GM23338 (cell line): ENCODE measurements around the gene KDR. TPM values are rescaled to one million over a fixed set of nuclear protein-coding genes. Genes with fewer than 3 reads are reported as not detected.

Experiments used
- ATAC-seq: fragments of 200-7000 bp; cut with Tn5 transposase; 3 replicates; pipeline ENCODE4 v1.9.1; 2020
- DNase-seq: peaks from one replicate; pipeline ENCODE4 v3.0.0-alpha.2; 2015; ENCODE audit warnings: low spot score
- H2AFZ ChIP-seq: fragments of 200-600 bp; sonication (generic); 2 replicates; pipeline ENCODE4 v1.8.0; 2016; ENCODE audit warnings: antibody characterized with exemption, mild to moderate bottlenecking, moderate library complexity
- H3F3A ChIP-seq: fragments of 200-600 bp; sonication (generic); replicated peaks from 2 replicates; pipeline ENCODE4 v1.8.0; 2017; ENCODE audit warnings: antibody characterized with exemption, mixed run types, low read depth
- H3K27ac ChIP-seq: fragments of 200-600 bp; sonication (generic); 2 replicates; pipeline ENCODE4 v1.6.1; 2016; ENCODE audit warnings: low read depth
- H3K27me3 ChIP-seq: fragments of 200-600 bp; sonication (generic); 2 replicates; pipeline ENCODE4 v1.8.0; 2016; ENCODE audit warnings: mild to moderate bottlenecking, mixed run types, moderate library complexity; ENCODE audit not compliant: insufficient read depth
- H3K36me3 ChIP-seq: fragments of 200-600 bp; sonication (generic); 2 replicates; pipeline ENCODE4 v1.8.0; 2016; ENCODE audit warnings: mild to moderate bottlenecking; ENCODE audit not compliant: insufficient read depth
- H3K4me1 ChIP-seq: fragments of 200-600 bp; sonication (generic); 2 replicates; pipeline ENCODE4 v1.8.0; 2016; ENCODE audit warnings: mild to moderate bottlenecking, moderate library complexity; ENCODE audit not compliant: insufficient read depth
- H3K4me2 ChIP-seq: fragments of 200-600 bp; sonication (generic); 2 replicates; pipeline ENCODE4 v1.7.1; 2017; ENCODE audit warnings: mixed run types
- H3K4me3 ChIP-seq: fragments of 200-600 bp; sonication (generic); 2 replicates; pipeline ENCODE4 v1.6.1; 2016; ENCODE audit warnings: mixed run types
- H3K79me2 ChIP-seq: fragments of 200-600 bp; sonication (generic); replicated peaks from 2 replicates; pipeline ENCODE4 v1.8.0; 2017; ENCODE audit warnings: mild to moderate bottlenecking; ENCODE audit not compliant: insufficient read depth
- H3K9me2 ChIP-seq: fragments of 200-600 bp; sonication (generic); 2 replicates; pipeline ENCODE4 v1.8.0; 2017; ENCODE audit not compliant: insufficient read depth
- H4K20me1 ChIP-seq: fragments of 200-600 bp; sonication (generic); replicated peaks from 2 replicates; pipeline ENCODE4 v1.8.0; 2017; ENCODE audit warnings: mild to moderate bottlenecking; ENCODE audit not compliant: insufficient read depth
- H3K27ac Mint-ChIP-seq: 2 replicates; pipeline ENCODE4 v1.8.0; 2020; ENCODE audit warnings: inconsistent platforms, mild to moderate bottlenecking, moderate library complexity, mixed read lengths
- H3K27me3 Mint-ChIP-seq: 3 replicates; pipeline ENCODE4 v1.8.0; 2022; ENCODE audit warnings: low read depth, mild to moderate bottlenecking, moderate library complexity, mixed read lengths, inconsistent platforms; ENCODE audit not compliant: insufficient read depth, poor library complexity
- H3K36me3 Mint-ChIP-seq: 3 replicates; pipeline ENCODE4 v1.8.0; 2021; ENCODE audit warnings: low read depth, mild to moderate bottlenecking, inconsistent platforms, moderate library complexity, mixed read lengths
- H3K4me1 Mint-ChIP-seq: 3 replicates; pipeline ENCODE4 v1.8.0; 2020; ENCODE audit warnings: mild to moderate bottlenecking, inconsistent platforms, mixed read lengths
- H3K4me3 Mint-ChIP-seq: 3 replicates; pipeline ENCODE4 v1.8.0; 2021; ENCODE audit warnings: moderate library complexity, mild to moderate bottlenecking, inconsistent platforms, mixed read lengths
- H3K9me3 Mint-ChIP-seq: 3 replicates; pipeline ENCODE4 v1.8.0; 2020; ENCODE audit warnings: moderate library complexity, mild to moderate bottlenecking, inconsistent platforms, mixed read lengths
- CREB1 ChIP-seq: fragments of 250-450 bp; sonication (Bioruptor Pico); IDR thresholded peaks from 2 replicates; pipeline ENCODE4 v1.5.0; 2020; ENCODE audit warnings: low read depth, mild to moderate bottlenecking, moderate library complexity
- ETS1 ChIP-seq: IDR thresholded peaks from 2 replicates; pipeline ENCODE4 v1.6.1; 2016; ENCODE audit warnings: antibody characterized with exemption
- EZH2 ChIP-seq: fragments of 200-600 bp; sonication (generic); IDR thresholded peaks from one replicate; pipeline ENCODE4 v1.8.0; 2017; ENCODE audit warnings: antibody characterized with exemption, mild to moderate bottlenecking, low read depth; ENCODE audit not compliant: unreplicated experiment
- EZH2phosphoT487 ChIP-seq: fragments of 200-600 bp; sonication (generic); IDR thresholded peaks from one replicate; pipeline ENCODE4 v1.8.1; 2018; ENCODE audit warnings: antibody characterized with exemption; ENCODE audit not compliant: unreplicated experiment
- JUNB ChIP-seq: IDR thresholded peaks from one replicate; pipeline ENCODE4 v1.6.1; 2016; ENCODE audit warnings: antibody characterized with exemption; ENCODE audit not compliant: unreplicated experiment
- POLR2AphosphoS5 ChIP-seq: IDR thresholded peaks from 2 replicates; pipeline ENCODE4 v1.6.1; 2016; ENCODE audit warnings: antibody characterized with exemption, low read depth
- ZNF114 ChIP-seq: fragments of 250-450 bp; sonication (Bioruptor Pico); IDR thresholded peaks from 2 replicates; pipeline ENCODE4 v1.5.0; 2020; ENCODE audit warnings: mild to moderate bottlenecking, moderate library complexity
- polyA plus RNA-seq: library from polyadenylated mRNA; unstranded; fragments of >200 nt; fragmentation: Nextera tagmentation; extraction: Ambion mirVana; gene quantifications from 2 replicates; pipeline ENCODE4 v1.2.1, GENCODE V29; 2016
- total RNA-seq: library from RNA; depleted of rRNA; stranded (reverse); fragments of >200 nt; shearing (Covaris generic); gene quantifications from 2 replicates; pipeline ENCODE4 v1.2.3, GENCODE V29; 2014
- TF ChIP-seq, protein P1 (sequence below): IDR thresholded peaks from one replicate; pipeline ENCODE4 v1.6.1; 2018; ENCODE audit warnings: antibody characterized with exemption; ENCODE audit not compliant: unreplicated experiment
- TF ChIP-seq, protein P2 (sequence below), 2 experiments: fragments of 200-600 bp in 1 of 2; sonication (generic) in 1 of 2; conservative IDR thresholded peaks; 2 replicates each; pipeline versions ENCODE4 v1.5.1 to v1.6.1; 2016 to 2017; ENCODE audit warnings: antibody characterized with exemption in 2 of 2, low read depth in 2 of 2, mild to moderate bottlenecking in 2 of 2, moderate library complexity in 1 of 2

KDR gene
- total and polyA plus RNA-seq, 2 experiments from 2014 or later = 27.9 to 109 TPM

DNA sequence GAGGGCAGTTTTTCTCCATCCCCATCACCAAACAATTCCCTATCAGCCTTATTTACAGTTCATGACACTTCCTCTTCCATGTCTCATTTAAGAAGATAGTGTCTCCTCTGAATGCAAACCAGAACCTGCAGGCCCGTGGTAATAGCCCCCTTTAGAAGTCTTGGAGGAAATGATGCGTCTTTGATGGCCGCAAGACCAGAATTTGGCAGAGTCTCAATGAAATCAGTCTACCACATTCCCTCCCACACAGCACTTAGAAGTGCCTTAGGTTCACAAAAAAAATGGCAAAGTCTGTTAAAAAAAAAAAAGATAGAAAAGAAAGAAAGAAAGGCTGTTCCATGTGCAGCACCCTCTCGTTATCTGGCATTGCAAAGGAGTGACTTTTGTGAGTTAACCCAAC lies 2.1 kb upstream of the KDR start (continued):
- TF ChIP-seq ETS1 = no peak
- no peak for TF ChIP-seq POLR2AphosphoS5
- TF ChIP-seq, protein P1, sequence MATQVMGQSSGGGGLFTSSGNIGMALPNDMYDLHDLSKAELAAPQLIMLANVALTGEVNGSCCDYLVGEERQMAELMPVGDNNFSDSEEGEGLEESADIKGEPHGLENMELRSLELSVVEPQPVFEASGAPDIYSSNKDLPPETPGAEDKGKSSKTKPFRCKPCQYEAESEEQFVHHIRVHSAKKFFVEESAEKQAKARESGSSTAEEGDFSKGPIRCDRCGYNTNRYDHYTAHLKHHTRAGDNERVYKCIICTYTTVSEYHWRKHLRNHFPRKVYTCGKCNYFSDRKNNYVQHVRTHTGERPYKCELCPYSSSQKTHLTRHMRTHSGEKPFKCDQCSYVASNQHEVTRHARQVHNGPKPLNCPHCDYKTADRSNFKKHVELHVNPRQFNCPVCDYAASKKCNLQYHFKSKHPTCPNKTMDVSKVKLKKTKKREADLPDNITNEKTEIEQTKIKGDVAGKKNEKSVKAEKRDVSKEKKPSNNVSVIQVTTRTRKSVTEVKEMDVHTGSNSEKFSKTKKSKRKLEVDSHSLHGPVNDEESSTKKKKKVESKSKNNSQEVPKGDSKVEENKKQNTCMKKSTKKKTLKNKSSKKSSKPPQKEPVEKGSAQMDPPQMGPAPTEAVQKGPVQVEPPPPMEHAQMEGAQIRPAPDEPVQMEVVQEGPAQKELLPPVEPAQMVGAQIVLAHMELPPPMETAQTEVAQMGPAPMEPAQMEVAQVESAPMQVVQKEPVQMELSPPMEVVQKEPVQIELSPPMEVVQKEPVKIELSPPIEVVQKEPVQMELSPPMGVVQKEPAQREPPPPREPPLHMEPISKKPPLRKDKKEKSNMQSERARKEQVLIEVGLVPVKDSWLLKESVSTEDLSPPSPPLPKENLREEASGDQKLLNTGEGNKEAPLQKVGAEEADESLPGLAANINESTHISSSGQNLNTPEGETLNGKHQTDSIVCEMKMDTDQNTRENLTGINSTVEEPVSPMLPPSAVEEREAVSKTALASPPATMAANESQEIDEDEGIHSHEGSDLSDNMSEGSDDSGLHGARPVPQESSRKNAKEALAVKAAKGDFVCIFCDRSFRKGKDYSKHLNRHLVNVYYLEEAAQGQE = no peak
- TF ChIP-seq ZNF114 (CRISPR knock-in tag) = no peak
- no peak for TF ChIP-seq CREB1 (CRISPR knock-in tag)

- peaks cover 12% of the 10 kb centered on the region for H3K27me3 ChIP-seq
- H4K20me1 ChIP-seq = peaks cover 24% of the 10 kb centered on the region; the same call in 1 of the 2 replicates
- no peak overlapping the region for H2AFZ ChIP-seq
- Mint-ChIP-seq H3K4me3 (no peak overlapping the region; the same call in 2 of the 3 replicates), H3K36me3 (peaks cover 15% of the 10 kb centered on the region), H3K27ac (no peak overlapping the region), H3K9me3 (peaks cover 14% of the 10 kb centered on the region; the same call in 2 of the 3 replicates), H3K27me3 (peaks cover 11% of the 10 kb centered on the region), H3K4me1 (peaks cover 29% of the 10 kb centered on the region)
- ATAC-seq = no peak
- no peaks in the 10 kb centered on the region for H3K36me3 ChIP-seq
- H3K27ac ChIP-seq = no peak overlapping the region
- no peak for DNase-seq
- H3K9me2 ChIP-seq = no peaks in the 10 kb centered on the region
- peaks cover 29% of the 10 kb centered on the region for H3K4me1 ChIP-seq
- H3K4me2 ChIP-seq = no peak overlapping the region
- no peak overlapping the region for H3K4me3 ChIP-seq
- H3F3A ChIP-seq = no peaks in the 10 kb centered on the region
- peaks cover 32% of the 10 kb centered on the region for H3K79me2 ChIP-seq
- TF ChIP-seq ZNF114 (CRISPR knock-in tag) (no peak), POLR2AphosphoS5 (no peak), JUNB (no peak), EZH2phosphoT487 (no peak), ETS1 (no peak), EZH2 (no peak), CREB1 (CRISPR knock-in tag) (no peak)
- TF ChIP-seq, protein P1 = no peak
- TF ChIP-seq, protein P2, sequence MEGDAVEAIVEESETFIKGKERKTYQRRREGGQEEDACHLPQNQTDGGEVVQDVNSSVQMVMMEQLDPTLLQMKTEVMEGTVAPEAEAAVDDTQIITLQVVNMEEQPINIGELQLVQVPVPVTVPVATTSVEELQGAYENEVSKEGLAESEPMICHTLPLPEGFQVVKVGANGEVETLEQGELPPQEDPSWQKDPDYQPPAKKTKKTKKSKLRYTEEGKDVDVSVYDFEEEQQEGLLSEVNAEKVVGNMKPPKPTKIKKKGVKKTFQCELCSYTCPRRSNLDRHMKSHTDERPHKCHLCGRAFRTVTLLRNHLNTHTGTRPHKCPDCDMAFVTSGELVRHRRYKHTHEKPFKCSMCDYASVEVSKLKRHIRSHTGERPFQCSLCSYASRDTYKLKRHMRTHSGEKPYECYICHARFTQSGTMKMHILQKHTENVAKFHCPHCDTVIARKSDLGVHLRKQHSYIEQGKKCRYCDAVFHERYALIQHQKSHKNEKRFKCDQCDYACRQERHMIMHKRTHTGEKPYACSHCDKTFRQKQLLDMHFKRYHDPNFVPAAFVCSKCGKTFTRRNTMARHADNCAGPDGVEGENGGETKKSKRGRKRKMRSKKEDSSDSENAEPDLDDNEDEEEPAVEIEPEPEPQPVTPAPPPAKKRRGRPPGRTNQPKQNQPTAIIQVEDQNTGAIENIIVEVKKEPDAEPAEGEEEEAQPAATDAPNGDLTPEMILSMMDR (conservative IDR thresholded peaks at IDR 0.05; ENCODE audit: low read depth in 2 of 2) = no peak
Measured at GRCh38 chr4:55127053-55127452, 1.7 kb upstream of the KDR start.
